Measurements from ENCODE around the gene TBC1D24.
A peak's percentile ranks its signal among the peaks of the same experiment; 100 is the strongest.

The TBC1D24 gene

DNA sequence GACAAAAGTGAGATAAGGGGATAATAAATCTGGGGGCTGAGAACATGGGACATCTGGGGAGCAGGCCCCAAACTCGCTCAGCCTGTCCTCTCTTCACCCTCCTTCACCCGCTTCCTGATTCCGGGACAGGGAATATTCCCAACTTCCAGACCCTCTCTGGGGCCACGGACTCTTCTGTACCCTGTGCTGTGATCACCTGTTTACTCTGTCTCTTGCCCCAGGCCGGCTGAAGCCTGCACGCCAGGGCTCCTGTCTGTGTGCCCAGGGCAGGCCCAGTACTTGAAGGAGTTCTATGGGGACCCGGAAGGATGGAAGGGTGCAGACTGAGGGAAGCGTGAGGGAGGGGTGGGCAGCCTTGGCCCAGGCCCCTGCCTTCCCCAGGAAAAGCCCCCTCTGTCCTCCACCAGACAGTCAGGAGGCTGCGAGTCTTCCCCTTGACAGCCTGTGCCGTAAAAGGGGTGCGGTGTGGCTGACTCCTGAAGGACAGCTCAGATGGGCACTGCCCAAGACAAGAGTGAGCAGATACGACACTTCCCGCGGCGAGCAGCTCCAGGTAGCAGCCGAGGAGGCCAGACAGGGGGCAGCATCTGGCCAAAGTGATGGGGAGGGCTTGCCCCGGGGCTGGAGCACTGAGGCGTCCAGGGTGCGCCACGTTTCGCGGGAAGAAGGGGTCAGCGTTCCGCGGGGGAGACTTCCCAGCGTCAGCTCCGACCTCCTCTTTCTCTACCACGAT is 46.7 kb upstream of the TBC1D24 start:
- peak overlapping the region; percentile 63 for H3K27ac ChIP-seq (replicated peaks; ENCODE audit: low read length)
- peaks cover 14 to 27% of the 10 kb centered on the region in 2 donors for H3K36me3 ChIP-seq (replicated peaks in 1 of 2; ENCODE audit: control insufficient read depth in 2 of 2, insufficient read depth in 2 of 2, low read length in 2 of 2)
- no CpG with 5 or more reads among the region's 28 CpGs for WGBS, 2 donors (ENCODE audit: extremely low coverage in 2 of 2, insufficient read length in 2 of 2, insufficient replicate concordance in 1 of 2)

DNA sequence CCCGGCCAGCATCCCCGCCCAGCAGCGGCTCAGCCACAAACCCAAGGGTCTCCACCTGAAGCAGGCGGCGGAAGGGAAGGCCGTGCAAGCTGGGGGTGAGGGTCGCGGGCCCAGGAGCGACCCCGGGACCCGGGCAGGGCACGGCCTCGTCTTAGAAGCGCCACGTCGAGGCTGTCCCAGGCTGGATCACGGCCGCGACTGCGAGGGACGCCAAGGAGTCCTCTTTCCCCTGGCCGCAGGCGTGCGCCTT is 46.2 kb upstream of the TBC1D24 start:
- H3K36me3 ChIP-seq (replicated peaks in 1 of 2; ENCODE audit: control insufficient read depth in 2 of 2, insufficient read depth in 2 of 2, low read length in 2 of 2), result peaks cover 19 to 32% of the 10 kb centered on the region in 2 donors
- peak overlapping the region; percentile 57 for H3K23ac ChIP-seq (ENCODE audit: low read depth, low read length, poor library complexity)
- H2BK15ac ChIP-seq (ENCODE audit: low read length), result peak overlapping the region; percentile 84
- H3K9me3 ChIP-seq (replicated peaks in 1 of 2; ENCODE audit: control insufficient read depth in 2 of 2, insufficient read depth in 1 of 2, low read depth in 1 of 2, low read length in 2 of 2), result no peaks in the 10 kb centered on the region
- peaks cover 11 to 13% of the 10 kb centered on the region in 2 donors for H3K4me1 ChIP-seq (ENCODE audit: control insufficient read depth in 2 of 2, insufficient read depth in 1 of 2, low read depth in 1 of 2, low read length in 2 of 2)
- peak overlapping the region; percentile 63 for H3K27ac ChIP-seq (replicated peaks; ENCODE audit: low read length)
- no peak overlapping the region for H2BK12ac ChIP-seq (ENCODE audit: low read length)
- peak overlapping the region; percentile 83 for H2AK5ac ChIP-seq (ENCODE audit: low read depth, low read length)
- H3K4ac ChIP-seq (ENCODE audit: low read length), result no peak overlapping the region
- H3K27me3 ChIP-seq (ENCODE audit: control insufficient read depth in 3 of 3, insufficient read depth in 3 of 3, low read depth in 1 of 3, low read length in 3 of 3), result no peaks in the 10 kb centered on the region
- no CpG with 5 or more reads among the region's 24 CpGs for WGBS, 2 donors (ENCODE audit: extremely low coverage in 2 of 2, insufficient read length in 2 of 2, insufficient replicate concordance in 1 of 2)
- peak overlapping the region; percentile 91 for H3K9ac ChIP-seq (ENCODE audit: low read depth, low read length, poor library complexity)
- H3K14ac ChIP-seq (ENCODE audit: low read length), result peak overlapping the region; percentile 91
- H3K4me3 ChIP-seq (ENCODE audit: low read length in 2 of 2), result peak overlapping the region; percentile 59 to 79
- H3K79me1 ChIP-seq (ENCODE audit: low read depth, low read length), result peaks cover 11% of the 10 kb centered on the region
- peak overlapping the region; percentile 94 for H3K4me2 ChIP-seq (ENCODE audit: insufficient read depth, low read length, poor library complexity, severe bottlenecking)
- no peak for DNase-seq (ENCODE audit: low spot score)
- H3K18ac ChIP-seq (ENCODE audit: low read length), result peak overlapping the region; percentile 99
- H2BK5ac ChIP-seq (ENCODE audit: low read length), result peak overlapping the region; percentile 70
- H4K8ac ChIP-seq (ENCODE audit: low read depth, low read length), result no peak overlapping the region
- peak overlapping the region; percentile 11 for H4K91ac ChIP-seq (ENCODE audit: low read depth, low read length, poor library complexity)
- no peak overlapping the region for H2BK120ac ChIP-seq (ENCODE audit: low read depth, low read length)
- peak overlapping the region; percentile 98 for H2AFZ ChIP-seq (ENCODE audit: low read length)

More for the DNA sequence above, 46.7 kb upstream of the TBC1D24 start:
- Histone ChIP-seq H2BK5ac (ENCODE audit: low read length) (peak overlapping the region; percentile 70), H3K4me1 (ENCODE audit: control insufficient read depth in 2 of 2, insufficient read depth in 1 of 2, low read depth in 1 of 2, low read length in 2 of 2) (peaks cover 11 to 13% of the 10 kb centered on the region in 2 donors), H3K9ac (ENCODE audit: low read depth, low read length, poor library complexity) (peak overlapping the region; percentile 91), H3K14ac (ENCODE audit: low read length) (peak overlapping the region; percentile 91), H2BK12ac (ENCODE audit: low read length) (no peak overlapping the region), H3K9me3 (replicated peaks in 1 of 2; ENCODE audit: control insufficient read depth in 2 of 2, insufficient read depth in 1 of 2, low read depth in 1 of 2, low read length in 2 of 2) (no peaks in the 10 kb centered on the region), H2BK15ac (ENCODE audit: low read length) (peak overlapping the region; percentile 84), H3K18ac (ENCODE audit: low read length) (peak overlapping the region; percentile 99), H2BK120ac (ENCODE audit: low read depth, low read length) (no peak overlapping the region), H3K4me3 (ENCODE audit: low read length in 2 of 2) (peak overlapping the region; percentile 59 to 79), H2AK5ac (ENCODE audit: low read depth, low read length) (peak overlapping the region; percentile 83), H2AFZ (ENCODE audit: low read length) (peak overlapping the region; percentile 98), H3K4ac (ENCODE audit: low read length) (no peak overlapping the region), H3K79me1 (ENCODE audit: low read depth, low read length) (peaks cover 11% of the 10 kb centered on the region), H3K4me2 (ENCODE audit: insufficient read depth, low read length, poor library complexity, severe bottlenecking) (peak overlapping the region; percentile 94), H3K27me3 (ENCODE audit: control insufficient read depth in 3 of 3, insufficient read depth in 3 of 3, low read depth in 1 of 3, low read length in 3 of 3) (no peaks in the 10 kb centered on the region), H3K23ac (ENCODE audit: low read depth, low read length, poor library complexity) (peak overlapping the region; percentile 57), H4K91ac (ENCODE audit: low read depth, low read length, poor library complexity) (peak overlapping the region; percentile 11), H4K8ac (ENCODE audit: low read depth, low read length) (no peak overlapping the region)
- no peak for DNase-seq (ENCODE audit: low spot score)

DNA sequence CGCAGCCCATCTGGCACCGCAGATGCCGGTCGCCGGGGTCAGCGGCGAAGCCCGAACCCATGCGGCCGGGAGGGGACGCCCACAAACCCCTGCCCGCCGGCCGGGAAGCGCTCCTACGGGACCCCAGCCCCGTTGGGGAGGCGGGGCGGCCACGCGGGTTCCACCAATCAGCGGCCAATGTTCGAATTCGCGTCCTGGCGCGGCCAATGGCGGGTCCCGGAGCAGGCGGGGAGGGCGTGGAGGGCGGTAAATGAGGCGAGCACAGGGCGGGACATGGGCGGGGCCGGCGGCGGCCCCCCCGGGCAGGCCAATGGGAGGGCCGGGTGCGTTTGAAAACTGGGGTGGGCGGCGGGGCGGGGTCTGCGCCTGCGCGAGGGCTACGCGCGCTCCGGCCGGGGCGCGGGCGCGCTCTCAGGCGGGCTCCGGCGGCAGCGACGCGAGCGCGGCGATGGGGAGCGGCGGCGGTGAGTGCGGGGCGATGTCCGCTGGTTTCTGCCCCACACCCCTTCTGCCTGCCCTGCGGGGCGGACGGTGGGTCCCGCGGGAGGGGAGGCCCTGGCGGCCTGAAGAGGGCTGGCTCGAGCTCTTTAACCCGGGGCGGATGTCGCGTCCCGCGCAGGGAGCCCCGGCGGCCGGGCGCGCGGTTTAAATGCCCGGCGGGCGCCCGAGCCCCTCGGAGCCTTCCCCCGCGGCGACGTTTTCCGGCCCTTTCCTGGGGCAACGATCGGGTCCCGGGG is 45.7 kb upstream of the TBC1D24 start, which contains the start of gene CCNF:
CCNF (plus strand) TSS at position 414 of the 737 bp plus-strand sequence; CDS start at position 449, 35 bp downstream.
- Histone ChIP-seq H3K4ac (ENCODE audit: low read length) (no peak within 1 kb of the TSS), H3K23ac (ENCODE audit: low read depth, low read length, poor library complexity) (peak within 1 kb of the TSS; percentile 66), H3K4me2 (ENCODE audit: insufficient read depth, low read length, poor library complexity, severe bottlenecking) (peak within 1 kb of the TSS; percentile 94), H3K18ac (ENCODE audit: low read length) (peak within 1 kb of the TSS; percentile 99), H2AK5ac (ENCODE audit: low read depth, low read length) (peak within 1 kb of the TSS; percentile 90), H4K91ac (ENCODE audit: low read depth, low read length, poor library complexity) (peak within 1 kb of the TSS; percentile 11), H3K9me3 (replicated peaks in 1 of 2; ENCODE audit: control insufficient read depth in 2 of 2, insufficient read depth in 1 of 2, low read depth in 1 of 2, low read length in 2 of 2) (no peaks in the 10 kb centered on the region), H2AFZ (ENCODE audit: low read length) (peak within 1 kb of the TSS; percentile 98), H2BK120ac (ENCODE audit: low read depth, low read length) (no peak within 1 kb of the TSS), H3K27ac (replicated peaks; ENCODE audit: low read length) (peak within 1 kb of the TSS; percentile 63), H2BK5ac (ENCODE audit: low read length) (peak within 1 kb of the TSS; percentile 70), H3K79me1 (ENCODE audit: low read depth, low read length) (peaks cover 11% of the 10 kb centered on the region), H2BK12ac (ENCODE audit: low read length) (no peak within 1 kb of the TSS), H3K14ac (ENCODE audit: low read length) (peak within 1 kb of the TSS; percentile 91), H3K9ac (ENCODE audit: low read depth, low read length, poor library complexity) (peak within 1 kb of the TSS; percentile 98), H4K8ac (ENCODE audit: low read depth, low read length) (no peak within 1 kb of the TSS), H3K4me3 (ENCODE audit: low read length in 2 of 2) (peak within 1 kb of the TSS; percentile 81 to 86), H3K27me3 (ENCODE audit: control insufficient read depth in 3 of 3, insufficient read depth in 3 of 3, low read depth in 1 of 3, low read length in 3 of 3) (no peaks in the 10 kb centered on the region), H2BK15ac (ENCODE audit: low read length) (peak within 1 kb of the TSS; percentile 84), H3K4me1 (ENCODE audit: control insufficient read depth in 2 of 2, insufficient read depth in 1 of 2, low read depth in 1 of 2, low read length in 2 of 2) (peaks cover 11 to 13% of the 10 kb centered on the region in 2 donors), H3K36me3 (replicated peaks in 1 of 2; ENCODE audit: control insufficient read depth in 2 of 2, insufficient read depth in 2 of 2, low read length in 2 of 2) (peaks cover 21 to 37% of the 10 kb centered on the region in 2 donors)
- WGBS, 2 donors (ENCODE audit: extremely low coverage in 2 of 2, insufficient read length in 2 of 2, insufficient replicate concordance in 1 of 2), result no CpG with 5 or more reads among the region's 103 CpGs
- peak; percentile 97 for DNase-seq (ENCODE audit: low spot score)
